Measurements from ENCODE around the gene ARHGAP15. TPM values are rescaled to one million over a fixed set of nuclear protein-coding genes. Genes with fewer than 3 reads are reported as not detected.

The ARHGAP15 gene
- total and polyA plus RNA-seq, 2 experiments from 2014 or later = not detected

GRCh38 chr2:143682436-143683055 lies 553.3 kb downstream of the ARHGAP15 start:
- Histone ChIP-seq H3K36me3 (ENCODE audit: low read depth) (no peaks in the 10 kb centered on the region), H3K9ac (no peak overlapping the region), H2AFZ (no peak overlapping the region), H3K9me2 (ENCODE audit: insufficient read depth) (no peaks in the 10 kb centered on the region), H3K27me3 (replicated peaks; ENCODE audit: insufficient read depth) (no peaks in the 10 kb centered on the region), H3F3A (ENCODE audit: insufficient read depth) (no peaks in the 10 kb centered on the region), H3K79me2 (ENCODE audit: insufficient read depth) (no peaks in the 10 kb centered on the region), H3K4me2 (ENCODE audit: unreplicated experiment) (no peak overlapping the region), H3K4me3 (no peak overlapping the region), H4K20me1 (ENCODE audit: insufficient read depth) (no peaks in the 10 kb centered on the region), H3K27ac (no peak overlapping the region), H3K9me3 (ENCODE audit: low read depth) (no peaks in the 10 kb centered on the region), H3K4me1 (ENCODE audit: insufficient read depth) (no peaks in the 10 kb centered on the region)
- WGBS, 2 experiments (ENCODE audit: low coverage in 1 of 2, low lambda C conversion rate in 2 of 2, missing lambda C conversion rate in 2 of 2) = 83 to 87% methylated on average over 5 of the region's 5 CpGs
- in situ Hi-C loops (cut with MboI) = no loop called here
- TF ChIP-seq EZH2 (IDR thresholded peaks at IDR 0.05; ENCODE audit: insufficient read depth, poor library complexity, severe bottlenecking) = no peak
- TF ChIP-seq EZH2phosphoT487 (IDR thresholded peaks at IDR 0.05; ENCODE audit: insufficient read depth, low read depth) = no peak
- DNase-seq = no peak

GRCh38 chr2:143683977-143684376 lies 554.8 kb downstream of the ARHGAP15 start:
- Histone ChIP-seq H3K4me3 (no peak overlapping the region), H3K27ac (no peak overlapping the region), H3K4me2 (ENCODE audit: unreplicated experiment) (no peak overlapping the region), H3K9me2 (ENCODE audit: insufficient read depth) (no peaks in the 10 kb centered on the region), H3K9ac (no peak overlapping the region), H3K9me3 (ENCODE audit: low read depth) (no peaks in the 10 kb centered on the region), H3K79me2 (ENCODE audit: insufficient read depth) (no peaks in the 10 kb centered on the region), H3K36me3 (ENCODE audit: low read depth) (no peaks in the 10 kb centered on the region), H2AFZ (no peak overlapping the region), H3K27me3 (replicated peaks; ENCODE audit: insufficient read depth) (no peaks in the 10 kb centered on the region), H4K20me1 (ENCODE audit: insufficient read depth) (no peaks in the 10 kb centered on the region), H3K4me1 (ENCODE audit: insufficient read depth) (no peaks in the 10 kb centered on the region), H3F3A (ENCODE audit: insufficient read depth) (no peaks in the 10 kb centered on the region)
- WGBS, 2 experiments (ENCODE audit: low coverage in 1 of 2, low lambda C conversion rate in 2 of 2, missing lambda C conversion rate in 2 of 2) = 96 to 100% methylated on average over 1 of the region's 1 CpG
- TF ChIP-seq EZH2 (IDR thresholded peaks at IDR 0.05; ENCODE audit: insufficient read depth, poor library complexity, severe bottlenecking) = no peak
- TF ChIP-seq EZH2phosphoT487 (IDR thresholded peaks at IDR 0.05; ENCODE audit: insufficient read depth, low read depth) = no peak
- in situ Hi-C loops (cut with MboI) = no loop called here
- DNase-seq = no peak

- Histone ChIP-seq H3K9me3 (ENCODE audit: low read depth) (no peaks in the 10 kb centered on the region), H3K4me2 (ENCODE audit: unreplicated experiment) (no peak overlapping the region), H3K9me2 (ENCODE audit: insufficient read depth) (no peaks in the 10 kb centered on the region), H3K36me3 (ENCODE audit: low read depth) (no peaks in the 10 kb centered on the region), H3K4me1 (ENCODE audit: insufficient read depth) (no peaks in the 10 kb centered on the region), H3K79me2 (ENCODE audit: insufficient read depth) (no peaks in the 10 kb centered on the region), H4K20me1 (ENCODE audit: insufficient read depth) (no peaks in the 10 kb centered on the region), H3F3A (ENCODE audit: insufficient read depth) (no peaks in the 10 kb centered on the region), H2AFZ (no peak overlapping the region), H3K27me3 (replicated peaks; ENCODE audit: insufficient read depth) (no peaks in the 10 kb centered on the region), H3K27ac (no peak overlapping the region), H3K9ac (no peak overlapping the region), H3K4me3 (no peak overlapping the region)
- TF ChIP-seq EZH2 (IDR thresholded peaks at IDR 0.05; ENCODE audit: insufficient read depth, poor library complexity, severe bottlenecking) (no peak), EZH2phosphoT487 (IDR thresholded peaks at IDR 0.05; ENCODE audit: insufficient read depth, low read depth) (no peak)
- 91 to 92% methylated on average over 11 of the region's 11 CpGs for WGBS, 2 experiments (ENCODE audit: low coverage in 1 of 2, low lambda C conversion rate in 2 of 2, missing lambda C conversion rate in 2 of 2)
- in situ Hi-C loops (cut with MboI) = no loop called here
- DNase-seq = no peak
These were observed 555.5 kb downstream of the ARHGAP15 start for GRCh38 chr2:143684551-143685320.

- Histone ChIP-seq H3K9ac (no peak overlapping the region), H3K9me2 (ENCODE audit: insufficient read depth) (no peaks in the 10 kb centered on the region), H3K4me2 (ENCODE audit: unreplicated experiment) (no peak overlapping the region), H3K27me3 (replicated peaks; ENCODE audit: insufficient read depth) (no peaks in the 10 kb centered on the region), H3K27ac (no peak overlapping the region), H3K9me3 (ENCODE audit: low read depth) (no peaks in the 10 kb centered on the region), H4K20me1 (ENCODE audit: insufficient read depth) (no peaks in the 10 kb centered on the region), H3K79me2 (ENCODE audit: insufficient read depth) (no peaks in the 10 kb centered on the region), H3K4me3 (no peak overlapping the region), H3F3A (ENCODE audit: insufficient read depth) (no peaks in the 10 kb centered on the region), H3K4me1 (ENCODE audit: insufficient read depth) (no peaks in the 10 kb centered on the region), H3K36me3 (ENCODE audit: low read depth) (no peaks in the 10 kb centered on the region), H2AFZ (no peak overlapping the region)
- 79 to 81% methylated on average over 6 of the region's 6 CpGs for WGBS, 2 experiments (ENCODE audit: low coverage in 1 of 2, low lambda C conversion rate in 2 of 2, missing lambda C conversion rate in 2 of 2)
- no peak for DNase-seq
- in situ Hi-C loops (cut with MboI) = no loop called here
- TF ChIP-seq EZH2 (IDR thresholded peaks at IDR 0.05; ENCODE audit: insufficient read depth, poor library complexity, severe bottlenecking) = no peak
These were observed 556.3 kb downstream of the ARHGAP15 start for GRCh38 chr2:143685421-143686078.
